HG03103 (cell line): Measurements from ENCODE around the gene WDR26.

ENCODE experiments used
- ATAC-seq: cut with Tn5 transposase; IDR thresholded peaks from one replicate; pipeline ENCODE4 v1.9.1; 2021; ENCODE audit warnings: low read depth; ENCODE audit not compliant: unreplicated experiment

Gene WDR26

DNA sequence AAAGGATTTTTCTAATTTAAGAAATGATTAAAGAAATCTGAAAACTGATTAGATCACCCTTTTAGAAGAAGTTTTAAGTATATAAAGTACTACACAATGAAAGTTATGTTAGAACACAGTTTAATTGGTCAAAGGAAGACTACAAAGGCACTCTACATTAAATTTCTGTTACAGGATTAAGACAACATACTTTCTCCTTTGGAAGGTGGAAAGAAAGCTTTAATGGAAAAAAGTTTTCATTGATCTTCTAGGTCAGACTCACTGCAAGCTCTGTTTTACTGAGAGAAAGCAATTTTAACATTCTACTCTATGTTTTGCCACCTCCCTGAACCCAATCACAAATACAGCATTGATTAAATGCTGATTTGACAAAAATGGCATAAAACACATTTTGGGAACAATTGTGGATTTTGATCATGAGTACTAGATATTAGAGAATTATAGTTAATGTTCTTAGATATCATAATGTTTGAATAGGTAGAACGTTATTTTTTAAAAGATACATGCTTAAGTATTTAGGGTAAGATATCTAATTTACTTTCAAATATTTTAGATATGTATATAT lies 32.0 kb downstream of the WDR26 start:
- no peak for ATAC-seq

DNA sequence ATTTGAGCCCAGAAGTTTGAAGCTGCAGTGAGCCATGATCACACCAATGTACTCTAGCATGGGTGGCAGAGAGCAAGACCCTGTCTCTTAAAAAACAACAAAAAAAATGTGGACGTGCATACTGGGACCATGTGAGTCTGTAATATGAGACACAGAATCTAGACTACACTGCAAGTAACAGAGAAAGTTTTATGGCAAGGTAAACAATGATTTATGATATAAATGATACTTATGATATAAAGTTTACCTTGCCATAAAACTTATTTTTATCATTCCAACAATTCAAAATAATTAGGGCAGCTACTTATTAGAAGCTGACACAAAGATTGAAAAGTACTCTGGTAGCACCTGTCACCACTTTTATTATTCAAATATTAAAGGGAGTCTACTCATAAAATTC lies 34.7 kb downstream of the WDR26 start:
- ATAC-seq = no peak

- no peak for ATAC-seq
Observed at GRCh38 chr1:224393294-224393693, 41.3 kb downstream of the WDR26 start.

- no peak for ATAC-seq
Observed at GRCh38 chr1:224392411-224393249, 42.0 kb downstream of the WDR26 start.

DNA sequence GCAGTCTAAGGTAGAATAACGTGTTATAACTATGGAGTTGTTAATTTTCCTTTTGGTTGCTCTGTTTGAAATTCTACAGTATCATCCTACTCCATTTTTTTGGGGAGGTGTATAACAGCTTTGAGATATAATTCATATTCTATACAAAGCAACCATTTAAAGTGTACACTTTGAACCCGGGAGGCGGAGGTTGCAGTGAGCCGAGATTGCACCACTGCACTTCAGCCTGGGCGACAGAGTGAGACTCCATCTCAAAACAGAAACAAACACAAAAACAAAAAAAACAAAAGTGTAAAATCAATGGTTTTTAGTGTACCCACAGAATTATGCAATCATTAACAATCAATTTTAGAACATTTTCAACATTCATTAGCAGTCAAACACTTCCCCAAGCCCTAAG lies 44.1 kb downstream of the WDR26 start:
- ATAC-seq = no peak

- ATAC-seq = no peak
Observed at GRCh38 chr1:224387943-224388342, 46.7 kb downstream of the WDR26 start.

GRCh38 chr1:224387302-224387912 lies 47.2 kb downstream of the WDR26 start:
- no peak for ATAC-seq

GRCh38 chr1:224383218-224383617 lies 51.4 kb downstream of the WDR26 start:
- no peak for ATAC-seq

- ATAC-seq = no peak
Observed at GRCh38 chr1:224381880-224382548, 52.6 kb downstream of the WDR26 start.

DNA sequence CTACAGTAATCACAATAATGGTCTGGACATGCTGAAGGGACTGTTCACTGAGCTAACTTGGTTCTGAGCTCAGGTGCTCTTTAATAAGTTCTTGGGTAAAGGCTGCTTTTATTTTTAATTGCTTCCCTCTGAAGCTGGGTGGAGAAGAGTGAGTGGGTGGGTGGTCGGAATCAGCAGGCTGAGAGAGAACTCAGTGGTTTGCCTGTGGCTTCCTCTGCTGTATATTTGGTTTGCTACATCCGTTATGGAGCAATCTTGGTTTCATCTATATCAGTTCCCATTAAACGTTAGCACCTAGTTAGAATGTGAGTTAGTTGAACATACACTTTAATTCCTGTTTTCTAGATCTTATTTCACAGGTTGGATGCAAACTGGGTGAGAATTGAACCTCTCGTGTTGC lies 54.6 kb downstream of the WDR26 start:
- peak; percentile 55 for ATAC-seq

GRCh38 chr1:224378855-224379631 lies 55.6 kb downstream of the WDR26 start:
- no peak for ATAC-seq

DNA sequence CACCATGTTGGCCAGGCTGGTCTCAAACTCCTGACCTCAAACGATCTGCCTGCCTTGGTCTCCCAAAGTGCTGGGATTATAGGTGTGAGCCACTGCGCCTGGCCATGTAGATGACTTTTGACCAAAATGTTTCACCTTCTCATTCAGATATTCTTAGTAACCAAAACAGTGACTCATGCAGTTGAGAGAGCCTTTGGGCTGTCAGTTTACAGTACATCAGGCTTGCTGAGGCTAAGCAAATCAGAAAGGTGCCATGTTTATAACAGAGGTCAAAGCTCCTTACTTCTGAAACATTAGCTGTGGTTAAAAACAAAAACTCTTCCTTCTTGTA lies 57.0 kb downstream of the WDR26 start:
- peak; percentile 58 for ATAC-seq

DNA sequence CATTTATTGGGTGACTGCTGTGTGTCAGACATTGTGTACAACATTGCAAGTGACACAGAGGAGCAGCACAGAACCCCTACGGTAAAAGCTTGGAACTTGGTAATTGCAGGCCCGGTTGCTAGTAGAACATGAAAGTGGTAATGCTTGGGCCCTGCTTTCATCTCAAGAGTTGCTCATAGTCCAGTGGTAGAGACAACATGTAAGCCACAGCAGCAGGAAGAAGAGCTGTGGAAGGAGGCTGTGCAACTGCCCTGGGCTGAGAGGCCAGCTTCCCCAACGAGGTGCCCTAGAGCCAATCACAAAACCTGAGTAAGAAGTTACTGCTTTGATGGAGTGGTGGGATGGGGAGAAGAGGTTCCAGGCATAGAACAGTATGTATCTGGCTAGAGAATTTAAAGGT lies 59.5 kb downstream of the WDR26 start:
- no peak for ATAC-seq

DNA sequence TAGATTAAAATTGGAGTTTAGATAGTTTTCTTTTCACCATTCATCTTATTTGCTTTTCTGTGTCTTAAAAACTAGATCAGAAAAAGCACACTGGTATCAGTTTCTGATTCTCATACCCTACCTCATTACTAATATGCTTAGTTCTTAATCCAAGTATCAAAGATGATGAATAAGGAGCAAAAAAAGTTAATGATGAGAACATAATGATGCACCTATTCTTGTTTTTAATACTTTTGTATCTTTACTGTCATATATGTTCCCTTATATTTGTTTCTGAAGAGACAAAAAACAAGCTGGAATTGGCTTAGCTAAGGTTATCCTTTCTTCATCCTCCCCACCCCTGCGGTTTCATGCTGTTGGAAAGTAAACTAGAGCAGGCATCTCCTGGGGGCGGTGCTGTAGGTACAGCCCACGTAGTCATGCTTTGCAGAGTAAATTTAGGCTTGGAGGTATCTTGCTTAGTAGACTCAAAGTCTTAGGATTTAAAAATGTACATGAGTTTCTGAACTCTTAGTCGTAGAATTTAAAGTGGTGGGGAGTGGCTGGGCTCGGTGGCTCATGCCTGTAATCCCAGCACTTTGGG lies 61.5 kb downstream of the WDR26 start:
- no peak for ATAC-seq

DNA sequence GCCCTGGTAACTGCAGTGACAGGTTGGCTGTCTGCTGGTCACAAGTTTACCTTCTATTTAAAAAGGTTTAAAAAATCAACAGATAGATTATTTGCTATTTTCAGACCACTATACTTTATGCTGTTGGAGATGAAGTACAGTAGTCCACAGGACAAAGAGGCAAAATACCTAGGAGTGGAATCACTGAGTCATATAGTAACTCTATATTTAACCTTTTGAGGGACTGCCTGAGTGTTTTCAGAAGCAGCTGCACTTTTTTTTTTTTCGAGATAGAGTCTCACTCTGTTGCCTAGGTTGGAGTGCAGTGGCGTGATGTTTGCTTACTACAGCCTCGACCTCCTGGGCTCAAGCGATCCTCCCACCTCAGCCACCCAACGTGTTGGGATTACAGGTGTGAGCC lies 66.2 kb downstream of the WDR26 start:
- peak; percentile 77 for ATAC-seq

DNA sequence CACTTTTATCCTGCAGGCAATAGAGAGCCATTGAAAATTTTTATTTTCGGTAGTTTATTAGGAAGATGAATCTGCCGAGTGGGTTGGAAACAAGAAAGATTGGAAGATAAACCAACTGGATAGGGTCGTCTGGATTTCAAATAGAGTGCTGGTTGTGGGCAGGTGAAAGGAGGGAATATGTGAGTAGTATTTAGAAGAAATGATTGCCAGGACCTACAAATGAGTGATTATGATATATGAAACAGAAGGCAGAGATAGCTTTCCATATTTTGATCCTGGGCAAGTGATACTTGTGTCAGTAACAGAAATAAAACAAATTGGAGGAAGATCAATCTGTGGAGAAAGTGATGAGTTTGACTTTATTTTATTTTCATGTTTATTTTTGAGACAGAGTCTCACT lies 75.4 kb downstream of the WDR26 start:
- ATAC-seq = no peak

DNA sequence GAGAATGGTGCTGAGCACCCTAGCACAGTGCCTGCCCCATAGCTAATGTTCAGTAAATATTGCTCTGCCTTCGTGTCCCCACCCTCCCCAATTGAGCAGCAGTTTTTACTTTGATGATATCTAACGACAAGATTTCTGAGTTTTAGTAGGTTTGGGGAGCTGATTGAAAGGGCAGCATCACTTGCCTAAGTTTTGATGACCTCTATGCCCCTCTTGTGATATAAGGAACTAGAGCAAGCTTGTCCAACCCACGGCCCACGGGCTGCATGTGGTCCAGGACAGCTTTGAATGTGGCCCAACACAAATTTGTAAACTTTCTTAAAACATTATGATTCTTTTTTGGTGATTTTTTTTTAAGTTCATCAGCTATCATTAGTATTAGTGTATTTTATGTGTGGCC lies 76.4 kb downstream of the WDR26 start:
- ATAC-seq = no peak

DNA sequence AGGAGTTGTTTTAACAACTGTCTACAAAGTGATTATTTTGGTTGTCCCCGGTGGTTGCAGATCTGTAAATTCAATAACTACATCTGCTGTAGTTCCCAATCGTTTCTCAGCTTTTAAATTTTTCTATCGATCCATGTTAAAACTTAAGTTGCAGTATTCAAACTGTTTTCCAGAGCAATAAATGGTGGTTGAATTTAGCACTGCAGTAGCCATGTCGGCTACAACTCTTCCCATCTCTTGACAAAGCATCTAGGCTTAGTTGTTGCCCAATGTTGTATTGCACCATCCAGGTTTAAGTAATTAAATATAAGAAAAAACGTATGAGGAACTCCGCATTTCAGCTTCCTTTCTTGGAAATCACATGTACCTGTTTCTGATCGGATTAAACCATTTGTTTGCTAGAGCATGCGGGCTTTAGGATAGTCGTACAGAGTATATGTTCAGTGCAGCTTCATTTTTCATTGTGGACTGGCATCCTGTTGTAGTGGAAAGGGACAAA lies 76.9 kb downstream of the WDR26 start:
- no peak for ATAC-seq

- ATAC-seq = peak; percentile 97
Observed at GRCh38 chr1:224356685-224357625, 77.6 kb downstream of the WDR26 start, which contains the start of gene CNIH4. Gene CNIH4, plus strand, starts transcription at chr1:224356879. Its CDS starts 46 bp downstream, at chr1:224356925.
